ENCODE data around the gene NSUN4. TPM values are rescaled to one million over a fixed set of nuclear protein-coding genes. Genes with fewer than 3 reads are reported as not detected.
"Not testable (repeated sequence)": the region's sequence is repeated elsewhere in the genome, so short reads cannot be mapped to it uniquely, and the experiment has no call there.

Gene NSUN4
- total and polyA plus RNA-seq, 12 donors = 9.6 to 18.7 (median 15.6) TPM

DNA sequence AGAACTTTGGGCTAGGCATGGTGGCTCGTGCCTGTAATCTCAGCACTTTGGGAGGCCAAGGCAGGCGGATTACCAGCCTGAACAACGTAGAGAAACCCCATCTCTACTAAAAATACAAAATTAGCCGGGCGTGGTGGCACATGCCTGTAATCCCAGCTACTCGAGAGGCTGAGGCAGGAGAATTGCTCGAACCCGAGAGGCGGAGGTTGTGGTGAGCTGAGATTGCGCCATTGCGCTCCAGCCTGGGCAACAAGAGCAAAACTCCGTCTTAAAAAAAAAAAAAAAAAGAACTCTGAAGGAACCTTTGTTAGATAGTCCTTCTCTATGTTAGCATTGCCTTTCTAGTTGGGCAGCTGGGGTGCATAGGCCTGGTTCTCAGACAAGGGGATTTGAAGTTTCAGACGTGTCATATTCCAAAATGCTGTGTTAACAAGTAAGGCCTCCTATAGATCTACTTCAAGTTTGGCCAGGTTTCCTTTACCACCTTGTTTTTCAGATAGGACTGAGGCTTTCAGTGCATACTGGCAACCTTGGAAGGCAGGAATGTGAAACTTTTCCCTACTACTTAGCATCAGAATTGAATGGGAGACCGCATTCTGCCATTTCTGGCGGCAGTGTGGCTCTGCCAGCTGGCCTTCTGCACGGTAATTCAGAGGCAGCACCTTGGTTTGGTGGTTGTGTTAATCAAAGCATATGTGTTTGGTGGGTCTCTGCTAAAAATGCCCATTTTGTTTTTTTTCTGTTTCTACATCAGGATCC lies 31.0 kb upstream of the NSUN4 start:
- 86 to 87% methylated on average over 16 of the region's 16 CpGs for WGBS, 2 donors
- Histone ChIP-seq H3K4me3 (no peak overlapping the region), H3K4me1 (peaks cover 6 to 54% (median 42%) of the 10 kb centered on the region in 9 donors), H3K9me3 (no peaks in the 10 kb centered on the region), H3K27ac (no peak overlapping the region), H3K27me3 (no peaks in the 10 kb centered on the region), H3K36me3 (peaks cover 4 to 78% (median 55%) of the 10 kb centered on the region in 9 donors)
- intact Hi-C loops (cut with DNase I) = no loop called here
- ATAC-seq (no peak), DNase-seq (no peak)
- TF ChIP-seq, protein P1, sequence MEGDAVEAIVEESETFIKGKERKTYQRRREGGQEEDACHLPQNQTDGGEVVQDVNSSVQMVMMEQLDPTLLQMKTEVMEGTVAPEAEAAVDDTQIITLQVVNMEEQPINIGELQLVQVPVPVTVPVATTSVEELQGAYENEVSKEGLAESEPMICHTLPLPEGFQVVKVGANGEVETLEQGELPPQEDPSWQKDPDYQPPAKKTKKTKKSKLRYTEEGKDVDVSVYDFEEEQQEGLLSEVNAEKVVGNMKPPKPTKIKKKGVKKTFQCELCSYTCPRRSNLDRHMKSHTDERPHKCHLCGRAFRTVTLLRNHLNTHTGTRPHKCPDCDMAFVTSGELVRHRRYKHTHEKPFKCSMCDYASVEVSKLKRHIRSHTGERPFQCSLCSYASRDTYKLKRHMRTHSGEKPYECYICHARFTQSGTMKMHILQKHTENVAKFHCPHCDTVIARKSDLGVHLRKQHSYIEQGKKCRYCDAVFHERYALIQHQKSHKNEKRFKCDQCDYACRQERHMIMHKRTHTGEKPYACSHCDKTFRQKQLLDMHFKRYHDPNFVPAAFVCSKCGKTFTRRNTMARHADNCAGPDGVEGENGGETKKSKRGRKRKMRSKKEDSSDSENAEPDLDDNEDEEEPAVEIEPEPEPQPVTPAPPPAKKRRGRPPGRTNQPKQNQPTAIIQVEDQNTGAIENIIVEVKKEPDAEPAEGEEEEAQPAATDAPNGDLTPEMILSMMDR (IDR thresholded peaks at IDR 0.05) = no peak

DNA sequence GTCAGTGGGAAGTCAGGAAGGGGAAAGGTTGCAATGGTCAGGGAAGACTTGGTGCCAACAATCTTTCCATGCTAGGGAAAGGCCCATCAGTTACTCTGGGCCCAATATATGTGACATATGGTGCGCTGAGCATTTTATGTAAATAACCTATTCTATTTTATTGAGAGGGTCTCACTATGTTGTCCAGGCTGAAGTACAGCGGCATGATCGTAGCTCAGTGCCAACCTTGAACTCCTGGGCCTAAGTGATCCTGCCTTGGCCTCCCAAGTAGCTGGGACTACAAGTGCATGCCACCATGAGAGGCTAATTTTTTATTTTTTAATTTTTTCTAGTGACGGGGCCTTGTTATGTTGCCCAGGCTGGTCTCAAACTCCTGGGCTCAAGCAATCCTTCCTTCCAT lies 30.3 kb upstream of the NSUN4 start:
- TF ChIP-seq, protein P1 (IDR thresholded peaks at IDR 0.05) = no peak
- Histone ChIP-seq H3K27ac (no peak overlapping the region), H3K4me1 (peaks cover 6 to 47% (median 34%) of the 10 kb centered on the region in 9 donors), H3K4me3 (no peak overlapping the region), H3K36me3 (peaks cover 4 to 85% (median 59%) of the 10 kb centered on the region in 9 donors), H3K9me3 (no peaks in the 10 kb centered on the region), H3K27me3 (no peaks in the 10 kb centered on the region)
- WGBS, 2 donors = 99% methylated on average over 4 of the region's 4 CpGs
- DNase-seq (no peak), ATAC-seq (no peak)
- intact Hi-C loops (cut with DNase I) = no loop called here

GRCh38 chr1:46315669-46316403 lies 24.8 kb upstream of the NSUN4 start:
- peaks cover 7 to 80% (median 61%) of the 10 kb centered on the region in 9 donors for H3K36me3 ChIP-seq
- H3K27me3 ChIP-seq = no peaks in the 10 kb centered on the region
- intact Hi-C loops (cut with DNase I) = no loop called here
- ATAC-seq (peak in 1 of 8 donors; percentile 14), DNase-seq (no peak)
- no peak overlapping the region for H3K27ac ChIP-seq
- H3K9me3 ChIP-seq = no peaks in the 10 kb centered on the region
- TF ChIP-seq, protein P1 (IDR thresholded peaks at IDR 0.05) = no peak
- H3K4me3 ChIP-seq = no peak overlapping the region
- no peaks in the 10 kb centered on the region for H3K4me1 ChIP-seq
- 87 to 88% methylated on average over 3 of the region's 3 CpGs for WGBS, 2 donors

DNA sequence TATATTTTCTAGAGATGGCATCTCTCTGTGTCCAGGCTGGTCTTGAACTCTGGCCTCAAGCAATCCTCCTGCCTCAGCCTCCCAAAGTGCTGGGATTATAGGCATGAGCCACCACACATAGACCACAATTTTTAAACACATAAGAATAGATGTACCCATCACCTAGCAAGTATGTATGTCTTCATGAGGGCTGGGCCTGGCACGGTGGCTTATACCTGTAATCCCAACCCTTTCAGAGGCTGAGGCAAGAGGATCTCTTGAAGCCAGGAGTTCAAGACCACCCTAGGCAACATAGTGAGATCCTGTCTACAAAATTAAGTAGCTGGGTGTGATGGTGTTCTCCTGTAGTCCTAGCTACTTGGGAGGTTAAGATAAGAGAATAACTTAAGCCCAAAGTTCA lies 23.3 kb upstream of the NSUN4 start:
- DNase-seq = no peak
- Histone ChIP-seq H3K36me3 (peaks cover 7 to 65% (median 49%) of the 10 kb centered on the region in 9 donors), H3K4me1 (no peaks in the 10 kb centered on the region), H3K9me3 (no peaks in the 10 kb centered on the region), H3K27me3 (no peaks in the 10 kb centered on the region), H3K27ac (no peak overlapping the region), H3K4me3 (no peak overlapping the region)
- intact Hi-C loops (cut with DNase I) = no loop called here
- 96 to 97% methylated on average over 1 of the region's 1 CpG for WGBS, 2 donors
- TF ChIP-seq, protein P1 (IDR thresholded peaks at IDR 0.05) = no peak
- ATAC-seq = peak in 1 of 8 donors; percentile 2

- H3K4me1 ChIP-seq; H3K9me3 ChIP-seq; intact Hi-C loops (cut with DNase I); H3K27ac ChIP-seq; DNase-seq; H3K4me3 ChIP-seq; H3K27me3 ChIP-seq: not testable (repeated sequence)
- 92% methylated on average over 6 of the region's 6 CpGs for WGBS, 2 donors
- ATAC-seq = peak in 1 of 8 donors; percentile 11
- peaks cover 0 to 45% (median 30%) of the 10 kb centered on the region in 9 donors for H3K36me3 ChIP-seq
Measured at GRCh38 chr1:46319301-46319700, 21.3 kb upstream of the NSUN4 start.

DNA sequence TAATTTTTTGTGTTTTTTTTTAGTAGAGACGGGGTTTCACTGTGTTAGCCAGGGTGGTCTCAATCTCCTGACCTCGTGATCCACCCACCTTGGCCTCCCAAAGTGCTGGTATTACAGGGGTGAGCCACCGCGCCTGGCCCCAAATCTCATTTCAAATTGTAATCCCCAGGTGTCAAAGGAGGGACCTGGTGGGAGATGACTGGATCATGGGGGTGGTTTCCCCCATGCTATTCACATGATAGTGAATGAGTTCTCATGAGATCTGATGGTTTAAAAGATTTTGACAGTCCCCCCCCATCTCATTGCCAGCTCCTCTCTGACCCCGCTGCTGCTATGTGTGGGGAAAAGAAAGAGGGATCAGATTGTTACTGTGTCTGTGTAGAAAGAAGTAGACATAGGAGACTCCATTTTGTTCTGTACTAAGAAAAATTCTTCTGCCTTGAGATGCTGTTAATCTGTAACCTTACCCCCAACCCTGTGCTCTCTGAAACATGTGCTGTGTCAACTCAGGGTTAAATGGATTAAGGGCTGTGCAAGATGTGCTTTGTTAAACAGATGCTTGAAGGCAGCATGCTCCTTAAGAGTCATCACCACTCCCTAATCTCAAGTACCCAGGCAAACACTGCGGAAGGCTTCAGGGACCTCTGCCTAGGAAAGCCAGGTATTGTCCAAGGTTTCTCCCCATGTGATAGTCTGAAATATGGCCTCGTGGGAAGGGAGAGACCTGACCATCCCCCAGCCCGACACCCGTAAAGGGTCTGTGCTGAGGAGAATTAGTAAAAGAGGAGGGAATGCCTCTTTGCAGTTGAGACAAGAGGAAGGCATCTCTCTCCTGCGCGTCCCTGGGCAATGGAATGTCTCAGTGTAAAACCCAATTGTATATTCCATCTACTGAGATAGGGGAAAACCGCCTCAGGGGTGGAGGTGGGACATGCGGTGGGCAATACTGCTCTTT lies 20.4 kb upstream of the NSUN4 start:
- WGBS, 2 donors = 83 to 85% methylated on average over 11 to 12 of the region's 13 CpGs
- DNase-seq; intact Hi-C loops (cut with DNase I); ATAC-seq; H3K9me3 ChIP-seq; H3K4me3 ChIP-seq; H3K4me1 ChIP-seq; H3K27ac ChIP-seq; H3K27me3 ChIP-seq: not testable (repeated sequence)
- H3K36me3 ChIP-seq = peaks cover 0 to 36% (median 22%) of the 10 kb centered on the region in 9 donors
